ENCODE results near the gene LDB1.
A peak's percentile ranks its signal among the peaks of the same experiment; 100 is the strongest.

Gene LDB1

DNA sequence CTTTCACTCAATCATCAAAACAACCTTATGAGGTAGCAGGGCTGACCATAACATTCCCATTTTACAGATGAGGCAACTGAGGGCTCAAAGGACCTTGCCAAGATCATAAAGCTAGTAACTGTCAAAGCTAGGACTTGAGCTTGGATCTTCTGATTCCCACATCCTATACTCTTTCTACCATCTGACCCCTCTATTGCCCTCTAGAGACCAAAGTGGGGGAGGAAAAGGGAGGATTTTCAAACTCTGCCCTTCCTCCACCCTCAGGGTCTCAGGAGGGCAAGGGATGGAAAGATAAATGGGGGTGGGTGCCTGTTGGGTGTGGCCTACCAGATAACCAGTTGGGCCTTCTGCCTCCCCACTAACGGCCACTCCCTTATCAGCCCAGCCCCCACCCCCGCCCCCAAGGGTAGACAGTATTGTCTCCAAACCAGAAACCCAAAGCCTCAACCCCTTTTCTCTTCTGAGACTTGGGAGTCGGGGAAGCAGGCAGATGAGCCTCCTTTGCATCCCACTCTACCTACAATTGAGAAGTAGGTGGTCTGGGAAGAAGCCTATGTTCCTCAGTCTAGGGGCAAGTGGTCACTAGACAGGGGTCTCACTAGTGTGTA lies 7.9 kb downstream of the LDB1 start:
- no peak for DNase-seq

DNA sequence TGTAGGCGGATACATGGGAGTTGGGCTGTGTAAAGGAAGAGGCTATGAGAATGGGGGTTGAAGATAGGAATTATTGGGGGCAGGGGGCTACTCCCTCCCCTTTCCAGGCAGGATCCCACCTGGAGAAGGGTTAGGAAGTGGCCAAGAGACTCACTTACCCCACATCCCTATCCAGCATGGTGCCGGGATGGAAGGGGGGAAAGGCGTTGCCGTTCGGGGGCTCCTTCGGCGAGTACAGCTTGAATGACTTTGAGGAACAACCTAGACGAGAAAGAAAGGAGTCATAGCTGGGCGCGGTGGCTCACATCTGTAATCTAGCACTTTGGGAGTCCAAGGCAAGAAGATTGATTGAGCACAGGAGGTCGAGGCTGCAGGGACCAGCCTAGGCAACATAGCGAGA lies 8.9 kb downstream of the LDB1 start:
- no peak for DNase-seq

DNA sequence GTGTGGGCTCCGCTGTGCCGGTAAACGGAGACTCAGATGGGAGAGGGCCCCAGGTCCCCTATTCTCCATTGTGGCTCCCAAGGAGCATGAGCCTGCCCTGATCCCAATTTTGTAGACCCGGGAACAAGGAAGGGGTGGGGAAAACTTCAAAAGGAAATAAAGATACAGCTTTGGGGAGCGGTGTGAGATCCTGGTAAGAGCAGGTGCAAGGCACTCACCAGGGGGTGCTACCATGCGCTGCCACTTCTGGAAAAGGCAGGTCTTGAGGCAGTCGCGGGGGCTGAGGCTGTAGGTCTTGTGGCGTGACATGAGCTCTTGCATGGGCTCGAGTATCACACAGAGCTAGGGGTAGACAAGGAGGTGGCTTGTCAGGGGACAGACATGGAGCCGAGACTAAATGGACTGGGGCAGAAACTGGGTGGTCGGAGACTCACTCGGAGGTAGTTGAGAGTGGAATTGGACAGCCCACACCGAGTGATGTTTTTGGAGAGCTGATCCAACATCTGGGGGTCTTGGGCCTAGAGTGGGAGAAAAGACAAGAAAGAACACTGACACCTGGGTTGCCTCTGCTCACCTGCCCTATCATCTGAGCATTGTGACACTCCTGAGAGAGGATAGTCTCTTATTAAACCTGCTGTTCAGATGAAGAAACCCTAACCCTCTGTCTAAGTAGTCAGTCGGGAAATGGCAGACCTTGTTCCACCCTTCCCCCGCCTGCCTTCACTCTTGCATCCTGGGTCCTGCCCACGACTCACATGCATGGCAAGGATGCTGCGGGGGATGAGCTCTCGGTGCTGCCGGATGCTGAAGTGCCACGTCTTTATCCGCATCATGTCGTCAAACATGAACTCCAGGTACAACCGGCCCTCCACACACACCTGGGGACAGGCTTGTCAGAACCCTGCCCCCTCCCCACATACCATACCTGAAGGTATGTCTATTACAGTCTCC lies 10.7 kb downstream of the LDB1 start:
- DNase-seq = no peak

DNA sequence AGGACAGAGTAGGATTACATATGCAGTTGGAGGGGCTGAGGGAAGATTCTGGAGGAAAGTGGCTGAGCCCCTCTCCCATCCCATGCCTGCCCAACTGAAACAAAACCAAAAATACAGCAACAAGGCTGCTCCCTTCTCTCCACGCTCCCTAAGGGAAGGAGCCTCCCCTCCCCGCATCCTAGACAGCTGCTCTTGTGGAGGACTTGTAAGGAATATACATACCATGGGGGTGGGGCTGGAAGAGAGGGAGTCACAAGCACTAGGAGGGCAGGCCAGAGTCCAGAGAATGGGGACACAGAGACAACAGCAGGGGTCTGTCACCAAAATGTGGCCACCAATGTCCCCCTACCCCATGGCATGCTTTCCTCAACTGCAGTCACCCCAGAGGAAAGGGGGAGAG lies 13.2 kb downstream of the LDB1 start:
- no peak for DNase-seq

DNA sequence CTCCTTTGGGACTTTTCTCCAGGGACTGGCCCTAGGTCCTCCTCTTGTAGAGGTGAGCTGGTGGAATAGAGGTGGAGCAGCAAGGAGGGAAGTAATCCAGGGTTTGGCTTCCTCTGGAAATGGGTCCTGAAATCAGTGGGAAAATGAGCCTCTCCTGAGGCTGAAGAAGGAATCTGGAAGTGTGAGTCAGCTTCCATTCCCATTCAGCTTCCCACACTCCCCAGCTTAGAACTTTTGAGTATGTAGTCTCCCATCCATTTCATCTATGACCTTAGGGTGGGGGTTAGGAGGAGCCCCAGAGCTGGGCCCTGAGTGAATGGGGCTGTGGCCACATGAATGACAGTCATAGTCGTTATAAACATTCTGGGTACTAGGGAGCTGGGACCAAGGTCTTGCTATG lies 17.7 kb downstream of the LDB1 start:
- no peak for DNase-seq

DNA sequence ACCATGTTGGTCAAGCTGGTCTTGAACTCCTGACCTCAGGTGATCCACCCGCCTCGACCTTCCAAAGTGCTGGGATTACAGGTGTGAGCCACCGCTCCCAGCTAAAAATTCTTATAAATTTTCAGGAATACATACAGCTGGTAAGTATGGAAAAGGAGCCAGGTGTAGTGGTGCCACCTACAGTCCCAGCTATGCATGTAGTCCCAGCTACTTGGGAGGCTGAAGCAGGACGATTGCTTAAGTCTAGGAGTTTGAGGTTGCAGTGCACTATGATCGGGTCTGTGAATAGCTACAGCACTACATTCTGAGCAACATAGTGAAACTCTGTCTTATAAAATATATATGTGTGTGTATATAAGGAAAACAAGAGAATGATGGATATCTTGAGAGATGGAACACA lies 19.0 kb downstream of the LDB1 start:
- no peak for DNase-seq

GRCh38 chr10:102096449-102096848 lies 23.7 kb downstream of the LDB1 start:
- no peak for DNase-seq

GRCh38 chr10:102090772-102091171 lies 29.4 kb downstream of the LDB1 start:
- no peak for DNase-seq

DNA sequence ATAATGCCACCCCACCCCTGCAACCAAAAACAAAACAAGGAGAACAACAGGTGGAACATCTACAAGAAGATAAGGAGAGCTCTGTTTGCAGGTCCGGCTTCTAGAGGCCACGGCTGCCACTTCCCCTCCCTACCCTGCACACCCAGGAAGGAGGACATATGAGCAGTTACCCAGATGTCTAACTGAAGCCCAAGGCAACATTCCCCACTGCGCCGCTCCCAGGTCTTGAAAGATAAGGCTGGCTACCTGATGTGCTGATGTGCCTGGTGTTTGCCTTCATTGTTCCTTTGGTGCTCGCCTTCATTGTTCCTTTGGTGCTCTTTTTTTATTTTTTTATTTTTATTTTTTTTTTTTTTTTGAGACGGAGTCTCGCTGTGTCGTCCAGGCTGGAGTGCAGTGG lies 34.0 kb downstream of the LDB1 start:
- DNase-seq = no peak

DNA sequence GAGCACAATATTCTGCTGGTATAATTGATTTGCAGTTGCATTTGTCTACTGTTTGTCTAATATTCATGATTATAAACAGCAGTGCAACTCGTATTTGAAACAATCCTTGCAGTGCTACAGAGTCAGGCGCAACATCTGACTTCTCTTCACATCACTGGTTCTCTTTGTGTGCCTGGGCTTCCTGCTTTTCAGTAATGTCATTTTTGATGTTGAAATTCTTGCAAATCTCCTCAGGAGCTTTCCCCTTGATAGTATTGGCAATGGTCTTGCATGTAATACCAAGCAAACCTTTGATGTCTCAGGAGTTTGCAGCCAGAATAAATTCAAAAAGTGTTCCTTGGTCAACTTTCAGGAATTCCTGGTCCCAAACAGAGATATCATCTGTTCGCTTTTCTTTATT lies 34.8 kb downstream of the LDB1 start:
- no peak for DNase-seq

DNA sequence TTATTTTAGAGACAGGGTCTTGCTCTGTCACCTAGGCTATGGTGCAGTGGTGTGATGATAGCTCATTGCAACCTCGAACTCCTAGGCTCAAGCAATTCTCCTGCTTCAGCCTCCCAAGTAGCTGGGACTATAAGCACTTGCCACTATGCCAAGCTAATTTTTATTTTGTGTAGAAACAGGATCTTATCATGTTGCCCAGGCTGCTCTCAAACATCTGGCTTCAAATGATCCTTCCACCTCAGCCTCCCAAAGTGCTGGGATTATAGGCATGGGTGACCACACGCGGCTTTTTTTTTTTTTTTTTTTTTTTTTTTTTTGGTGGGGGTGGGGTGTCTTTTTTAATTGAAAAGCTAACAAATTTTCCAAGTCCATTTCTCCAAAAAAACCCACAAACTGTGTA lies 36.6 kb downstream of the LDB1 start:
- no peak for DNase-seq

DNA sequence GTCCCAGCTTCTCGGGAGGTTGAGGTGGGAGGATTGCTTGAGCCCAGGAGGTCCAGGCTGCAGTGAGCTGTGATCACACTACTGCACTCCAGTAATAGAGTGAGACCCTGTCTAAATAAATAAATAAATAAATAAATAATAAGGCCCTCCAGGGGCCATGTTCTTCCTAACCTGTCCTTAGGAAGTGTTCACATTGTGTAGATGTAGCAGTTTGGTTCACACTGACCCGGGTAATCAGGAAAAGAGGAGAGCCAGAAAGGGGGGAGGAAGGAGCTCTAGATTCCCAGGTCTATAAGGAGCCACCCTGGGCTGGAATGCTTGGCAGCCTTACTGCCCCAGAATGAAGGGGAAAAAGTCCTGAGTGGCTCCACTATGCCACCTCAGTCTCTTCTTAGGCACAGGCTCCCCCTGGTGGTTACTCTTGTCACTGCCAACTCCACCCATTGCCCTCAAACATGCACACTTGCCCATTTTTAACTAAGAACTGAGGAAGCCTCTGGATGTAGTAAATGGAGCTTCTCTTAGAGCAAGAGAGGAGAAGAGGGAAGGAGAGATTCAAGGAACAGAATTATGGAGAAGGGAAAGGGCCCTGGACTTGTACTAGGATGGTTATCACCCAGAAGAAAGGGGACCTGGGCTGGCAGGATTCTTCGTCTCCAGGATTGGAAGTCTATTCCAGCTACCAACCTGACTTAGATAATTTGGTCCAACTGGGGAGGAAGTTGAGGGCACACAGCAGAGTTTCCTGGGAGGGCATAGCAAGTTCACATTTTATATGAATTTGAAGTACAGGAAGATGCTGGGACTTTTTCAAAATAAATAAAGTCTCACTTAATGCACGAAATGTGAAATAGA lies 47.3 kb downstream of the LDB1 start:
- DNase-seq = peak; percentile 75

- DNase-seq = no peak
Measured at GRCh38 chr10:102069071-102069470, 51.1 kb downstream of the LDB1 start.

- no peak for DNase-seq
Measured at GRCh38 chr10:102068216-102068615, 52.0 kb downstream of the LDB1 start.

- DNase-seq = no peak
Measured at GRCh38 chr10:102067091-102067916, 52.9 kb downstream of the LDB1 start.

DNA sequence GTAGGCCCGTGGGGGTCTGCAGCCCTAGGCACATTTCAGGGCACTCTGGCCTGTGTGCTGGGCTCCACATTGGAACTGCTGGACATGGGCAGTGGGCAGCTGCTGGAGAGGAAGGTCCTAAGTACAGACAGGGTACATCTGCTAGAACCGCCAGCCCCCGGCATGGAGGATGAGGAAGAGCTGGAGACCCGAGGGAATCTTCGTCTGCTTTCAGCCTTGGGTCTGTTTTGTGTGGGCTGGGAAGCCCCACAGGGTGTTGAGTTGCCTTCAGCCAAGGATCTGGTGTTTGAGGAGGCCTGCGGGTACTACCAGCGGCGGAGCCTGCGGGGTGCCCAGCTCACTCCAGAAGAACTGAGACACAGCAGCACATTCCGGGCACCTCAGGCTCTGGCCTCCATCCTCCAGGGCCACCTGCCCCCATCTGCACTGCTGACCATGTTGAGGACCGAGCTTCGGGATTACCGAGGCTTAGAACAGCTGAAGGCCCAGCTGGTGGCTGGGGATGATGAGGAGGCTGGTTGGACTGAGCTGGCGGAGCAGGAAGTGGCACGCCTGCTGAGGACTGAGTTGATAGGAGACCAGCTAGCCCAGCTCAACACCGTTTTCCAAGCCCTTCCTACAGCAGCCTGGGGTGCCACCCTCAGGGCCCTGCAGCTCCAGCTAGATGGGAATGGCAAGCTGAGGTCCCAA lies 53.6 kb downstream of the LDB1 start:
- DNase-seq = no peak

DNA sequence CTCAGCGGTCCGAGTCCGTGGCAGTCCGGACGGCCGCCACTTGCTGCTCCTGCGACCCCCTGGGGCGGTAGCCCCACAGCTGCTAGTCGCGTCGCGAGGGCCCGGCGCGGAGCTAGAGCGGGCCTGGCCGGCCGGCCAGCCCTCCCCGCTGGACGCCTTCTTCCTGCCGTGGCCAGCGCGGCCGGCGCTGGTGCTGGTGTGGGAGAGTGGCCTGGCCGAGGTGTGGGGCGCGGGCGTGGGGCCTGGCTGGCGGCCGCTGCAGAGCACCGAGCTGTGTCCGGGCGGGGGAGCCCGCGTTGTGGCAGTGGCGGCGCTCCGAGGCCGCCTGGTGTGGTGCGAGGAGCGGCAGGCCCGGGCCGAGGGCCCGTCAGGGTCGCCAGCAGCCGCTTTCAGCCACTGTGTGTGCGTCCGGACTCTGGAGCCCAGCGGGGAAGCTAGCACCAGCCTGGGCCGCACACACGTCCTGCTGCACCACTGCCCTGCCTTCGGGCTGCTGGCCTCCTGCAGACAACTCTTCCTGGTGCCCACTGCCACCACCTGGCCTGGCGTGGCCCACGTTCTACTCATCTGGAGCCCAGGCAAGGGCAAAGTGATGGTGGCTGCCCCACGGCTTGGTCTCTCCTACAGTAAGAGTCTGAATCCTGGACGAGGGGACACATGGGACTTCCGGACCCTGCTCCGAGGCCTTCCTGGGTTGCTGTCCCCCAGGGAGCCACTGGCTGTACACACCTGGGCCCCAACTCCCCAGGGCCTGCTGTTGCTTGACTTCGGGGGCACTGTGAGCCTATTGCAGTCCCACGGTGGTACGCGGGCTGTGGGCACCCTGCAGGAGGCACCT lies 54.4 kb downstream of the LDB1 start:
- peak; percentile 11 for DNase-seq

- peak; percentile 88 for DNase-seq
Measured at GRCh38 chr10:102064868-102065560, 55.2 kb downstream of the LDB1 start, which contains the start of gene HPS6. TSS of gene HPS6 (plus strand) at chr10:102065349. CDS start at chr10:102065475, 126 bp downstream.

- DNase-seq = no peak
Measured at GRCh38 chr10:102064503-102064867, 55.7 kb downstream of the LDB1 start.

DNA sequence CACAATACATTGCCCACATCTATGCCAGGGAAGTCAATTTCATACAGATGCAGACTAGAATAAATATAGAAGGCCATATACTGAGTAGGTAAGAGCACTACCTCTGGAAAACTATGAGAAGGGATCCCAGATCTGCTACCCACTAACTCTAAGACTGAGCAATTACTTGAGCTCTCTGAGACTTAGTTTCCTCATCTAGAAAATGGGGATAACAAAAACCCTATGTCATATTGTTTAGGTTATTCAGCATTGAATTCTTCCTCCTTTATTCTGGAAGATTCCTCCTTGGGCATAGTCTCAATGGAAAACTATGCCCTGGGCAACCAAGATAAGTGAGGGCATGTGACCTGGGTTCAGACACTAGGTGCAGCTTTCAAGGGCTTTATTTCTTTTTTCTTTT lies 60.2 kb downstream of the LDB1 start:
- DNase-seq = no peak

All from stimulated activated CD4-positive, alpha-beta T cell treated with anti-CD3 and anti-CD28 coated beads, Interleukin-12 subunit alpha, Interleukin-12 subunit beta, amount 100 ng/mL, for 4 hours (primary cell).